Jurkat, Clone E6-1 (cell line): ENCODE results near the gene GRIK3.

ENCODE experiments used
- DNase-seq: peaks from one replicate; pipeline ENCODE4 v3.0.0-alpha.2; 2011; ENCODE audit warnings: low read depth, low spot score
- H3K4me3 ChIP-seq: 2 replicates; pipeline ENCODE4 v1.5.1; 2011; ENCODE audit warnings: mild to moderate bottlenecking, low read length, control low read depth, moderate library complexity

GRIK3 gene

GRCh38 chr1:36956570-36956969 lies 77.7 kb downstream of the GRIK3 start:
- DNase-seq: no peak

DNA sequence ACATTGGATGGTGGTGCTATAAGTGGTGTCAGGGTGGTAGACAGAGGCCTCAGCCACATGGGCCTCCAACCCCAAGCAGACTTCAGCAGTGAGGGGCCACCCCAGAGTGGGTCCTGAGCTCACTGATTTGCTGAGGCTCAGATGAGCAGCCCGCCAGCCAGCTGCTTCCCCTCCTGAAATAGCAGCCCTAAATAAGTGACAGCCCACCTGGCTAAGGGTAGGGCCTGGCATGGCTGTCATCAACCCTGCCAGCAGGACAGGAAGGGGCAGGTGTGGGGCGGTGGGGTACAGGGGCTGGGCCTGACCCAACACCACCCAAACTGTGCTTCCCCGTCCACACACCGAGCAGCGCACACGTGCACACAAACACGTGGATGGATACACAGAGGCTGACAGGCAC lies 79.3 kb downstream of the GRIK3 start:
- H3K4me3 ChIP-seq: no peak overlapping the region
- no peak for DNase-seq

More at GRCh38 chr1:36956570-36956969, 77.7 kb downstream of the GRIK3 start:
- no peak overlapping the region for H3K4me3 ChIP-seq

DNA sequence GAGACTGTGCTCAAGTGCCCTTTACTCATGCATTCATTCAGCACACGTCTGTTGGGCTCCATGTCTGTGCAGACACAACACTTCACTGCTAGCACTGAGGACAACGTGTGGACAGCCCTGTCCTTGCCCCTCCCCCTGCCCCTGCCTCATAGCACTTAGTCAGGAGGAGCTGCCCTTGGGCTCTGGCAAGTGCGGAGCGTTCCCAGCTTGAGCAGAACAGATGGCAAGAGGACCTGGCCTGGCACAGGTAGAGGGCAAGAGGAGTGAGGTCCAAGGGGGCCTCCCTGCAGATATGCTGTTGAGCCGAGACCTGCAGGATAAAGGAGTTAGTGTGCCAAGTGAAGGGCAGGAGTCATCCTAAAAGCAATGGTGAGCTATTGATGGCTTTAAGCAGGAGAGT lies 81.3 kb downstream of the GRIK3 start:
- no peak for DNase-seq
- H3K4me3 ChIP-seq: no peak overlapping the region

DNA sequence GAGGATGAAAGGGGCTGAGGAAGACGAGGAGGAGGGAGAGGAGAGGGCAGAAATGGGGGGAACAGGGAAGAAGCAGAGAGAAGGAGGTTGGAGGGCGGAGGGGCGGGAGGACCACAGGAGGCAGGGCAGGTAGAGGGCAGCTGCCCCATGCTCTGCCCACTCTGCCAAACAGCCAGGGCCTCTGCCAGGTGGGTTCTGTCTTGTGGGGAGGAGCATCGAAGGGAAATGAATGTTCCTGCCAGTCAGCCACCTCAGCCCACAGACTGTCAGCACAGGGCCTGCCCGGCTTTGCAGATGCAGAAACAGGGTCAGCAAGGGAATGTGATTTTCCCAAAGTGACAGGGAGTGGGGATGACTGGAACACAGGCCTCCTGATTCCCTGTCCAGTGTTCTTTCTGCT lies 82.6 kb downstream of the GRIK3 start:
- DNase-seq: no peak
- no peak overlapping the region for H3K4me3 ChIP-seq

DNA sequence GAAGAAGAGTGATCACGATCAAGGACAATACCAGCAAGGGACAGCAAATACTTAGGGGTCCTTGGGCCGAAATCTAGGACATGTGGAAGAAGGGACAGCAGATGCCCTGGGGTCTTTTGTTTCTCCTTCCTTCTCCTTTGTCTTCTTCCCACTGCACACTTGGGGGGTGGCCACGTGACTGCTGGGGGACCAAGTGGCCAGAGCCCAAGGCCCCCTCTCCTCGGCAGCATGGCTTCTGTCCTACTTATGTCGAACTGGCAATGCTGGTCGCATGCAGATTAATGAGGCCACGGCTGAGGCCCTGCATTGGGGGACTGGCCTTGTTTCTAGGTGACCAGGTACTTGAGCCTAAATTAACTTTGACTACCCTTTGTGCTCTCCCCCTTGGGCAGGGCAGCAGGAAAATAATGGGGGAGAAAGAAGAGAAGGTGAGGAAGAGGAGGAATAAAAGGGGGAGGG lies 83.0 kb downstream of the GRIK3 start:
- no peak overlapping the region for H3K4me3 ChIP-seq
- no peak for DNase-seq

GRCh38 chr1:36950604-36951291 lies 83.6 kb downstream of the GRIK3 start:
- peak; percentile 51 for DNase-seq
- no peak overlapping the region for H3K4me3 ChIP-seq

DNA sequence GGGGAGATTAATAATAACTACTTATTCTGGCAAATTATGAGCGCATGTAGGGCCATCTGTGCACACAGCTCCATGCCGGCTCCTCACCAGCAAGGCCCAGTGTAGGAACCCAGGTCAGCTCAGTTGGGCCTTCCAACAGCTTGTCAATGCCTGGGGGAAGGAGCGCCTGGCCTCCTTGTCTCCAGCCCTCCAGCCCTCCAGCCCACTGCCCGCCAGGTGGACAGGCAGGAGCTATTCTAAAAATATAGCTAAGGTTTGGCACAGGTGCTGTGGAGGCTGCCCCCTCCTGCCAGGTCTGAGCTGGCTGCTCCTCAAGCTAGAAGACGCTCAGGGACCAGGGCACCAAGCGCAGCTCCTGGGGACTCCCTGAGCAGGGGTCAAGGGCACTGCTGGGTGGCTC lies 85.7 kb downstream of the GRIK3 start:
- no peak overlapping the region for H3K4me3 ChIP-seq
- no peak for DNase-seq

DNA sequence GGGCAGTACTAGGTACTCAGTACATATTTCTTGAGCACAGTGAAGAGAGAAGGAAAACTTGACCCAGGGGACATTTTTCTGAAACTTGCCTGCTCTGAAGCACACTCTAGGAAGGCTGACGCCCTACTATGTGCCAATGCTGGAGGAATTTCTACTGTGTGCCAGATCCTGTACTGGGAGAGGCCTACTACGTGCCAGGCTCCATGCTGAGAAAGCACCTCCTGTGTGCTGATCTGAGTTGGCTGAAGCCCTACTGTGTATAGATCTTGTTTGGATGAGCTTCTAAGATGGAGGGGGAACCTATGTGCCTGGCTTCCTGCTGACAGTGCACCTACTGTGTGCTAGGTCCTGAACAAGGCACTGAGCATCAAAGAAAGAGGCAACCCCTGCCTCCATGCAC lies 86.2 kb downstream of the GRIK3 start:
- no peak for DNase-seq
- no peak overlapping the region for H3K4me3 ChIP-seq

GRCh38 chr1:36947384-36947783 lies 86.9 kb downstream of the GRIK3 start:
- DNase-seq: no peak
- no peak overlapping the region for H3K4me3 ChIP-seq

DNA sequence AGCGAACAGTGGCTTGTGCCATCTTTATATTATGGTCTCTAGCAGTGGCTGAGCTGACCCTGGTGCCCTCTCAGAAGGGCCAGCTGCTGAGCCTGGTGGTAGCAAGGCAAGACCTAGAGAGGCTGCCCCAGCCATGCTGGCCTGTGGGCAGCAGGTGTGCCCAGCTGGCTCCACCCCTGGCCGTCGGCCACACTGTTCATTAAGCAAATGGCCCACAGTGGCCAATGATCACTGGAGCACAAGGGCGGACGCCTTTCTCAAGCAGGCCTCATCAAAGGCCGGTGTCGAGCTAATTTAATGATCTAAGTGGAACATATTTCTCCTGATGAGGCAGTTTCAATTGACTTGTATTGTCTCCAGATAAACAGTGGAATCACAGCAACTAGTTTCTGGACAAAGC lies 89.4 kb downstream of the GRIK3 start:
- no peak overlapping the region for H3K4me3 ChIP-seq
- no peak for DNase-seq

- no peak for DNase-seq
- no peak overlapping the region for H3K4me3 ChIP-seq
Observed at GRCh38 chr1:36942148-36942547, 92.2 kb downstream of the GRIK3 start.

- DNase-seq: no peak
- H3K4me3 ChIP-seq: no peak overlapping the region
Observed at GRCh38 chr1:36941316-36941978, 92.9 kb downstream of the GRIK3 start.

GRCh38 chr1:36938819-36939218 lies 95.5 kb downstream of the GRIK3 start:
- no peak overlapping the region for H3K4me3 ChIP-seq
- DNase-seq: no peak

DNA sequence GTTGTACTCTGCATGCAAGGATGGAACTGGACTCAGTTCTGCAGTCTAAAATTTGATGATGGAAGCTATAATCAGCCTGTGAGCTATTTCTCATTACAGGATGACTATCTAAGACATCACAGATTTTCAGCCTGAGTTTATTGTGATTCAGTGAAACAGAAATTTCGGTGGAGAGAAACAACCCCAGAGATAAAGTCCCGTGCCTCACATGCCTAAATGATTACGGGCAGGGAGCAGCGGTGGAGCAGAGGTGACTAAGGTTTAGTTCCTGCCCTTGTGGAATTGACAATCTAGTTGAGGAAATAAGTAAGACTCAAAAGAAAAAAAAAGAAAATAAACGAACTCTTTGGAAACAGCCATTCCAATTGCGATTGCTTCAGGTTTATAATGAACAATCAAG lies 96.9 kb downstream of the GRIK3 start:
- no peak for DNase-seq
- no peak overlapping the region for H3K4me3 ChIP-seq

- DNase-seq: no peak
- no peak overlapping the region for H3K4me3 ChIP-seq
Observed at GRCh38 chr1:36934061-36934460, 100.3 kb downstream of the GRIK3 start.

GRCh38 chr1:36927826-36928225 lies 106.5 kb downstream of the GRIK3 start:
- DNase-seq: no peak
- H3K4me3 ChIP-seq: no peak overlapping the region

GRCh38 chr1:36925251-36925650 lies 109.1 kb downstream of the GRIK3 start:
- no peak for DNase-seq
- H3K4me3 ChIP-seq: no peak overlapping the region

DNA sequence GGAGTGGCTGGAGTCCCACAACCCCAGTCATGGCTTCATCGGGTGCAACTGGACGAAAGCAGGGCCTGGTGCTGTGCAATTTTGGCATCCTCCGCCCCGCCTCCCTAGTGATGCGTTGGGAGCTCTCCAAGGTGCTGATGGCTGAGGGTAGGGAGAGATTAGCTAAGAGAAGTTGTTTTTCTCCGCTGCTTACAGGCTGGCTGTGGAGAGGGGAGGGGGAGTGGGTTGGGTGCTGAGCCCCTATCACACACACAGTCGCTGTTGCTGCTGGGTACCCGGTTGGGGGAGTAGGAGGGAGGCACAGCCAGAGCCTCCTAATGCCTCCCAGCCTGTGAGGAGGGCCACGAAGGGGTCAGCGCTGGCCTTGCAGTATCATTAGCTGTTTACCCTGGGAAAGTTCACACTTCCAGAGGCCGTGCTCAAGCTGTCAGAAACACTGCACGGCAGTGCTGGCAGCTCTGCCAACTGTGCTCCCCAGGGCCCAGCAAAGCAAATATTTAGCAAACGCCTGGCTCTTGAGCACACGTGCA lies 110.0 kb downstream of the GRIK3 start:
- DNase-seq: peak; percentile 44
- H3K4me3 ChIP-seq: no peak overlapping the region

- no peak for DNase-seq
- no peak overlapping the region for H3K4me3 ChIP-seq
Observed at GRCh38 chr1:36922593-36923426, 111.5 kb downstream of the GRIK3 start.

GRCh38 chr1:36922071-36922470 lies 112.2 kb downstream of the GRIK3 start:
- DNase-seq: no peak
- no peak overlapping the region for H3K4me3 ChIP-seq
